Activated CD8-positive, alpha-beta T cell treated with anti-CD3 and anti-CD28 coated beads for 36 hours (primary cell): ENCODE data around the gene SLC6A11. TPM values are rescaled to one million over a fixed set of nuclear protein-coding genes. Genes with fewer than 3 reads are reported as not detected.

Source experiments
- ATAC-seq: fragments of 200-7000 bp; cut with Tn5 transposase; one replicate; pipeline ENCODE4 v1.10.0; 2021; ENCODE audit warnings: mild to moderate bottlenecking, moderate library complexity
- CTCF ChIA-PET: fragments of 350-600 bp; sonication (Branson Sonifier 250); formaldehyde crosslinking; loops from one replicate; lab custom pipeline; 2021; ENCODE audit warnings: antibody characterized with exemption; lab: Charles Lee
- POLR2A ChIA-PET: fragments of 350-600 bp; sonication (Branson Sonifier 250); formaldehyde crosslinking; loops from one replicate; lab custom pipeline; 2021; ENCODE audit warnings: antibody characterized with exemption; lab: Charles Lee
- DNase-seq: peaks from one replicate; pipeline ENCODE4 v3.0.0-alpha.2; 2020
- H3K27ac Mint-ChIP-seq: one replicate; pipeline ENCODE4 v1.8.0; 2021; ENCODE audit warnings: mild to moderate bottlenecking, mixed read lengths
- H3K27me3 Mint-ChIP-seq: one replicate; pipeline ENCODE4 v1.8.0; 2021; ENCODE audit warnings: mixed read lengths
- H3K36me3 Mint-ChIP-seq: one replicate; pipeline ENCODE4 v1.8.0; 2021; ENCODE audit warnings: low read depth, mixed read lengths
- H3K4me1 Mint-ChIP-seq: one replicate; pipeline ENCODE4 v1.8.0; 2021; ENCODE audit warnings: low read depth, mixed read lengths
- H3K4me3 Mint-ChIP-seq: one replicate; pipeline ENCODE4 v1.8.0; 2021; ENCODE audit warnings: mild to moderate bottlenecking, moderate library complexity, mixed read lengths
- H3K9me3 Mint-ChIP-seq: one replicate; pipeline ENCODE4 v1.8.0; 2021; ENCODE audit warnings: mixed read lengths
- intact Hi-C: fragments of 100-400 bp; cut with micrococcal nuclease; formaldehyde crosslinking; loops from one replicate; pipeline ENCODE4 v1.10.0; 2022
- total RNA-seq, 2 experiments: library from RNA; stranded (reverse); gene quantifications; one replicate each; pipeline ENCODE4 v1.2.3, GENCODE V29; 2021
- TF ChIP-seq, protein P1 (sequence below): fragments of 200-600 bp; IDR thresholded peaks from one replicate; pipeline ENCODE4 v1.8.0; 2022; ENCODE audit warnings: antibody characterized with exemption, mild to moderate bottlenecking

SLC6A11 gene
- total RNA-seq, 2 experiments from 2014 or later: not detected

DNA sequence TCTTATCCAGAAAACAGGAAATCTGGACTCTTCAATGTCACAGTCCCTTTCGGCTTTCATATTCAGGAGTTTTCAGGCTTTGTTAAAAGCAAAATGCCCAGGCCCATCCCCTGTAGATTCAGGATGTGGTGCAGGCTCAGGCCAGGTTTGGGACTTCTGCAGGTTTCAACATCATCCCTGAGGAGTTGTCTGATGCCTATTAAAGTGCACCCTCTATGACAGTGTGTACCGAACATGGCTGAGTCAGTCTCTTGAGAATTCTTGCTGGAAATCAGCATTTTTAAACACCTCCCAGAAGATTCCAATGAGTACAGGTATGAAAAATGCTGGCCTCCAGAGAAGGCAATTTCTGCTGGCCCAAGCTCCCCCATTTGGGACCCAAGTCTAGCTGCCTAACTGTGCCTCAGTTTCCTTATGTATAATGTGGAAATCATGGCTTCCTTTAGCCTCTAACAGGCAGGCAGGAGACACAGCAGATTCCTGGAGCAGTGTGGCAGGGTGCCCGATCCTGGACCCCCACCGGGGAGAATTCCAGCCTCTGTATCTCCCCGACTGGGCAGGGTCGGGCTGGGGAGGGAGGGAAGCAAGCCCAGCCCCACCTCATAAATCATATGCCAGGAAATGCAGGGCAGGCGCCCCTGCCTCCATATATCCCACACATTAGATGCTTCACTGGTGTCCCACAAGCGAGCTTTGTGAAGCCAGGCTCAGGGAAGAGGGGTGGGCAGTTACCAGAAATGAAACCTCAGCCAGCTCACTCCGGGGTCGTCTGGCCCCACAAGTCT is 44.4 kb upstream of the SLC6A11 start:
- no peak for ATAC-seq
- ChIA-PET CTCF (interaction anchor here (0.9 to 2.7 kb wide), 2 partner anchors 10 to 14 kb away, joined by 3 to 18 read pairs; no protein-coding TSS in a partner anchor), POLR2A (no interaction called here)
- H3K4me1 Mint-ChIP-seq: no peaks in the 10 kb centered on the region
- no peak overlapping the region for H3K27ac Mint-ChIP-seq
- H3K4me3 Mint-ChIP-seq: no peak overlapping the region
- H3K9me3 Mint-ChIP-seq: no peaks in the 10 kb centered on the region
- no peak for DNase-seq
- H3K36me3 Mint-ChIP-seq: no peaks in the 10 kb centered on the region
- peaks cover 8% of the 10 kb centered on the region for H3K27me3 Mint-ChIP-seq
- TF ChIP-seq, protein P1, sequence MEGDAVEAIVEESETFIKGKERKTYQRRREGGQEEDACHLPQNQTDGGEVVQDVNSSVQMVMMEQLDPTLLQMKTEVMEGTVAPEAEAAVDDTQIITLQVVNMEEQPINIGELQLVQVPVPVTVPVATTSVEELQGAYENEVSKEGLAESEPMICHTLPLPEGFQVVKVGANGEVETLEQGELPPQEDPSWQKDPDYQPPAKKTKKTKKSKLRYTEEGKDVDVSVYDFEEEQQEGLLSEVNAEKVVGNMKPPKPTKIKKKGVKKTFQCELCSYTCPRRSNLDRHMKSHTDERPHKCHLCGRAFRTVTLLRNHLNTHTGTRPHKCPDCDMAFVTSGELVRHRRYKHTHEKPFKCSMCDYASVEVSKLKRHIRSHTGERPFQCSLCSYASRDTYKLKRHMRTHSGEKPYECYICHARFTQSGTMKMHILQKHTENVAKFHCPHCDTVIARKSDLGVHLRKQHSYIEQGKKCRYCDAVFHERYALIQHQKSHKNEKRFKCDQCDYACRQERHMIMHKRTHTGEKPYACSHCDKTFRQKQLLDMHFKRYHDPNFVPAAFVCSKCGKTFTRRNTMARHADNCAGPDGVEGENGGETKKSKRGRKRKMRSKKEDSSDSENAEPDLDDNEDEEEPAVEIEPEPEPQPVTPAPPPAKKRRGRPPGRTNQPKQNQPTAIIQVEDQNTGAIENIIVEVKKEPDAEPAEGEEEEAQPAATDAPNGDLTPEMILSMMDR: no peak
- intact Hi-C loops: no loop called here

DNA sequence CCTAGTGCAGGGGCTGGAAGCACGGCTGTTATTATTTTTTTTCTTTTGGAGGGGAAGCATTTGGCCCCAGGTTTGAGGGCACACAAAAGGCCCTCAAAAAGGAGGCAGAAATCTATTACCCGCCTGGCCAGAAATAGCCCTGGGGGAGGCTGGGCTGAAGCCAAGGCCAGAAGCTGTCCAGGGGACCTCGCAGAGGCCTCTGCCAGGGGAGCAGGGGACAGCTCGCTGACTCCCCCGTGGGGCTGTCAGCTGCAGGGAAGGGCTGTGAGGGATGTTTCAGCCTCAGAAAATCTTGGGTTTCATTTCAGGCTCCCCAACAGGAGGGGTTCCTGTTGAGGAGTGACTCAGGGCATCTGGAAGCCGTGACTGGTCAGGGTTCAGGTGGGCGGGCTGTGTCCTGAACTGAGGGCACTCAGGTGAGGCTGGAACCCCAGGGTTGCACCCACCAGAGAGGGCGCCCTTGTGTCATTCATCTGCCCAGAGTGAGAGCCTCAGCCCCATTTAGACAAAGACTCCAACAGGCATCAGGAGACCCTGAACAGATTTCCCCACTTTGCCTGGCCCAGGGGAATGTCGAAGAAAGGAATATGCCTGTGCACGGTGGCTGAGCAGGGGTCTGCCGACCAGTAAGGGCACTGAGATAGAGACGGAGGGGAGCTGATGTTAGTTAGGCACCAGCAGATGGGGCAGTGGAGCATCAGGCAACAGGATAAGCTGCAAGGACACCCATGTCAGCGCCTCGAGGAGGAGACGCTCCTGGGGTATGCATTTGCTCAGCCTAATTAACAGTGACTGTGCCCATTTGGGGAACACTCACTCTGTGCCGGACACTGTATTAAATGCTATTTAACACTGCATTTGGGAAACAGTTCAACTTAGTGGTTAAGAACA is 43.5 kb upstream of the SLC6A11 start:
- Mint-ChIP-seq H3K9me3 (no peaks in the 10 kb centered on the region), H3K27ac (no peak overlapping the region), H3K4me3 (no peak overlapping the region), H3K27me3 (peaks cover 8% of the 10 kb centered on the region), H3K4me1 (no peaks in the 10 kb centered on the region), H3K36me3 (no peaks in the 10 kb centered on the region)
- TF ChIP-seq, protein P1: peak; percentile 22
- ChIA-PET CTCF (interaction anchor here (0.7 to 2.7 kb wide), 7 partner anchors 10 to 287 kb away, joined by 3 to 18 read pairs (median 4); no protein-coding TSS in a partner anchor), POLR2A (no interaction called here)
- intact Hi-C loops: no loop called here
- DNase-seq (peak; percentile 35), ATAC-seq (no peak)

GRCh38 chr3:10774129-10774670 is 41.8 kb upstream of the SLC6A11 start:
- ATAC-seq (no peak), DNase-seq (no peak)
- POLR2A ChIA-PET: no interaction called here
- intact Hi-C loops: no loop called here
- no peaks in the 10 kb centered on the region for H3K4me1 Mint-ChIP-seq
- no peaks in the 10 kb centered on the region for H3K9me3 Mint-ChIP-seq
- CTCF ChIA-PET: interaction anchor here (1.8 to 2.7 kb wide), 2 partner anchors 8 to 16 kb away, joined by 10 to 18 read pairs; no protein-coding TSS in a partner anchor
- H3K4me3 Mint-ChIP-seq: no peak overlapping the region
- H3K36me3 Mint-ChIP-seq: no peaks in the 10 kb centered on the region
- no peak overlapping the region for H3K27ac Mint-ChIP-seq
- peaks cover 10% of the 10 kb centered on the region for H3K27me3 Mint-ChIP-seq
- TF ChIP-seq, protein P1: no peak

DNA sequence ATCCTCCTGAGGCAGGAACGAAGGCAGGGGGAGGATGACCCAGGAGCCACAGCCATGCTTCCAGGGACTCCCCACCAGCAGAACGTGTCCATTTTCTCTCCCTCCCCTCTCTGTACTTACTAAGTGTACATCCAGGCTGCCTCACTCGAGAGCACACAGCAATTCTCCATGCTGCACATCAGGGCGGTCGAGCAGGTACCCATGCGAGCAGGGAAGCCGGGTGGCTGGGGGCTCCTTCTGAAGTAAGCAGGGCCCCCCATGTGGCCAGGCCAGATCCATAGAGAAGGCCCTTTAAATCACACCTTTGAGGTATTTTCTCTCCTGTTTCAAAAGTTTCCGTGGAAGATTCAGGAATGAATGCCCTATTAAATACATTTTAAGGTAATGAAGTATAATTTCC is 41.2 kb upstream of the SLC6A11 start:
- H3K4me1 Mint-ChIP-seq: no peaks in the 10 kb centered on the region
- ATAC-seq: no peak
- no peak overlapping the region for H3K4me3 Mint-ChIP-seq
- DNase-seq: no peak
- intact Hi-C loops: no loop called here
- POLR2A ChIA-PET: no interaction called here
- no peaks in the 10 kb centered on the region for H3K9me3 Mint-ChIP-seq
- CTCF ChIA-PET: no interaction called here
- H3K36me3 Mint-ChIP-seq: no peaks in the 10 kb centered on the region
- peaks cover 13% of the 10 kb centered on the region for H3K27me3 Mint-ChIP-seq
- H3K27ac Mint-ChIP-seq: no peak overlapping the region
- TF ChIP-seq, protein P1: no peak
